Astrocyte (in vitro differentiated cells and primary cell): Measurements from ENCODE around the gene CMIP.

ENCODE experiments used
- EZH2 ChIP-seq: IDR thresholded peaks from 2 replicates; pipeline ENCODE4 v1.6.1; 2012; ENCODE audit warnings: mild to moderate bottlenecking, low read length, inconsistent platforms; ENCODE audit not compliant: insufficient read depth
- TF ChIP-seq, protein P1 (sequence below): IDR thresholded peaks from 2 replicates; pipeline ENCODE4 v1.5.1; 2011; ENCODE audit warnings: low read depth, mild to moderate bottlenecking, inconsistent platforms, low read length, moderate library complexity; ENCODE audit not compliant: insufficient read depth

GRCh38 chr16:81633680-81634379, 189.2 kb downstream of the CMIP start:
- TF ChIP-seq, protein P1, sequence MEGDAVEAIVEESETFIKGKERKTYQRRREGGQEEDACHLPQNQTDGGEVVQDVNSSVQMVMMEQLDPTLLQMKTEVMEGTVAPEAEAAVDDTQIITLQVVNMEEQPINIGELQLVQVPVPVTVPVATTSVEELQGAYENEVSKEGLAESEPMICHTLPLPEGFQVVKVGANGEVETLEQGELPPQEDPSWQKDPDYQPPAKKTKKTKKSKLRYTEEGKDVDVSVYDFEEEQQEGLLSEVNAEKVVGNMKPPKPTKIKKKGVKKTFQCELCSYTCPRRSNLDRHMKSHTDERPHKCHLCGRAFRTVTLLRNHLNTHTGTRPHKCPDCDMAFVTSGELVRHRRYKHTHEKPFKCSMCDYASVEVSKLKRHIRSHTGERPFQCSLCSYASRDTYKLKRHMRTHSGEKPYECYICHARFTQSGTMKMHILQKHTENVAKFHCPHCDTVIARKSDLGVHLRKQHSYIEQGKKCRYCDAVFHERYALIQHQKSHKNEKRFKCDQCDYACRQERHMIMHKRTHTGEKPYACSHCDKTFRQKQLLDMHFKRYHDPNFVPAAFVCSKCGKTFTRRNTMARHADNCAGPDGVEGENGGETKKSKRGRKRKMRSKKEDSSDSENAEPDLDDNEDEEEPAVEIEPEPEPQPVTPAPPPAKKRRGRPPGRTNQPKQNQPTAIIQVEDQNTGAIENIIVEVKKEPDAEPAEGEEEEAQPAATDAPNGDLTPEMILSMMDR = no peak
- TF ChIP-seq EZH2 = no peak
